C4-2B (cell line): ENCODE measurements around the gene TSPAN7.

ENCODE experiments used
- ZFX ChIP-seq: fragments of 450-650 bp; IDR thresholded peaks from 2 replicates; pipeline ENCODE4 v1.6.1; 2017
- TF ChIP-seq, protein P1 (sequence below): fragments of 450-650 bp; conservative IDR thresholded peaks from 2 replicates; pipeline ENCODE4 v1.5.1; 2017; ENCODE audit warnings: mild to moderate bottlenecking

DNA sequence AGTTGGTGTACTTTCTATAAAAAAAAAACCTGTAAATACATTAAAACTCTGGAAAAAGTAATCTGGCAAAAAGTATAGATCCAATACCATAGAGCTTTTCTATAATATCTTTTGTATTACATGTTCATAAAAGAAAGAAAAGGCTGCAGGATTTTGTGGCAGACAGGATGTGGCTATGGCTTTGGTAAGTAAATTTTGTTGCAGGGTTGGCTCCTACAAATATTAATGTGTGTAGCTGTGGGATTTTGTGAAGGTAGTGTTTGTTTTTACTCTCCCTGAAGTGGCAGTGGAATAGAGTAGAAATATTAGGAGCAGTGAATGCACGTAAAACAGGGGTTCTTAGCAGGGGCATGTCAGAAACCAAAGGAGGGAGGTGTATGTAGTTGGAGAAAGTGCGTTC, 84.8 kb downstream of the TSPAN7 start:
- TF ChIP-seq, protein P1, sequence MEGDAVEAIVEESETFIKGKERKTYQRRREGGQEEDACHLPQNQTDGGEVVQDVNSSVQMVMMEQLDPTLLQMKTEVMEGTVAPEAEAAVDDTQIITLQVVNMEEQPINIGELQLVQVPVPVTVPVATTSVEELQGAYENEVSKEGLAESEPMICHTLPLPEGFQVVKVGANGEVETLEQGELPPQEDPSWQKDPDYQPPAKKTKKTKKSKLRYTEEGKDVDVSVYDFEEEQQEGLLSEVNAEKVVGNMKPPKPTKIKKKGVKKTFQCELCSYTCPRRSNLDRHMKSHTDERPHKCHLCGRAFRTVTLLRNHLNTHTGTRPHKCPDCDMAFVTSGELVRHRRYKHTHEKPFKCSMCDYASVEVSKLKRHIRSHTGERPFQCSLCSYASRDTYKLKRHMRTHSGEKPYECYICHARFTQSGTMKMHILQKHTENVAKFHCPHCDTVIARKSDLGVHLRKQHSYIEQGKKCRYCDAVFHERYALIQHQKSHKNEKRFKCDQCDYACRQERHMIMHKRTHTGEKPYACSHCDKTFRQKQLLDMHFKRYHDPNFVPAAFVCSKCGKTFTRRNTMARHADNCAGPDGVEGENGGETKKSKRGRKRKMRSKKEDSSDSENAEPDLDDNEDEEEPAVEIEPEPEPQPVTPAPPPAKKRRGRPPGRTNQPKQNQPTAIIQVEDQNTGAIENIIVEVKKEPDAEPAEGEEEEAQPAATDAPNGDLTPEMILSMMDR, result no peak
- no peak for TF ChIP-seq ZFX
